Measurements from ENCODE around the gene WASHC4. TPM values are rescaled to one million over a fixed set of nuclear protein-coding genes. Genes with fewer than 3 reads are reported as not detected.

The WASHC4 gene
- total RNA-seq, 2 experiments from 2014 or later, result 32.5 to 33.6 TPM

GRCh38 chr12:105100207-105100985 lies 7.1 kb upstream of the WASHC4 start:
- intact Hi-C loops (cut with DNase I, micrococcal nuclease), result loop anchor here in 1 of 2 experiments (5.0 to 10.0 kb wide), 2 partner anchors 958 to 1036 kb away; partner anchors contain the start of gene HCFC2
- CTCF ChIA-PET, result no interaction called here
- H3K4me3 ChIP-seq (ENCODE audit: low read length), result no peak overlapping the region
- Mint-ChIP-seq H3K9me3 (peaks cover 2% of the 10 kb centered on the region), H3K27ac (no peak overlapping the region), H3K4me1 (ENCODE audit: low read depth) (no peaks in the 10 kb centered on the region), H3K27me3 (peaks cover 38% of the 10 kb centered on the region), H3K36me3 (ENCODE audit: low read depth) (no peaks in the 10 kb centered on the region), H3K4me3 (no peak overlapping the region)
- POLR2A ChIA-PET, result no interaction called here
- H3K27ac ChIP-seq (ENCODE audit: low read depth in 1 of 2, low read length in 2 of 2), result no peak overlapping the region
- DNase-seq (no peak), ATAC-seq (ENCODE audit: poor library complexity) (no peak)
- peaks cover 9 to 10% of the 10 kb centered on the region in 2 experiments for H3K9me3 ChIP-seq (ENCODE audit: control insufficient read depth in 1 of 2, insufficient read depth in 1 of 2, low read length in 2 of 2)
- TF ChIP-seq CTCF (IDR thresholded peaks at IDR 0.05), result no peak
- peaks cover 4 to 7% of the 10 kb centered on the region in 2 experiments for H3K27me3 ChIP-seq (ENCODE audit: control insufficient read depth in 1 of 2, insufficient read depth in 2 of 2, low read length in 2 of 2)
- H3K36me3 ChIP-seq (ENCODE audit: insufficient read depth, low read length), result no peaks in the 10 kb centered on the region
- H3K4me1 ChIP-seq (ENCODE audit: insufficient read depth, low read length), result no peaks in the 10 kb centered on the region

GRCh38 chr12:105100998-105101397 lies 6.5 kb upstream of the WASHC4 start:
- Mint-ChIP-seq H3K4me3 (no peak overlapping the region), H3K27ac (no peak overlapping the region), H3K36me3 (ENCODE audit: low read depth) (no peaks in the 10 kb centered on the region), H3K4me1 (ENCODE audit: low read depth) (no peaks in the 10 kb centered on the region), H3K27me3 (peaks cover 39% of the 10 kb centered on the region), H3K9me3 (peaks cover 2% of the 10 kb centered on the region)
- Histone ChIP-seq H3K27ac (ENCODE audit: low read depth in 1 of 2, low read length in 2 of 2) (no peak overlapping the region), H3K4me1 (ENCODE audit: insufficient read depth, low read length) (no peaks in the 10 kb centered on the region), H3K4me3 (ENCODE audit: low read length) (no peak overlapping the region), H3K36me3 (ENCODE audit: insufficient read depth, low read length) (no peaks in the 10 kb centered on the region), H3K9me3 (ENCODE audit: control insufficient read depth in 1 of 2, insufficient read depth in 1 of 2, low read length in 2 of 2) (peaks cover 7 to 8% of the 10 kb centered on the region in 2 experiments), H3K27me3 (ENCODE audit: control insufficient read depth in 1 of 2, insufficient read depth in 2 of 2, low read length in 2 of 2) (peaks cover 4 to 9% of the 10 kb centered on the region in 2 experiments)
- intact Hi-C loops (cut with DNase I, micrococcal nuclease), result loop anchor here in 1 of 2 experiments (5.0 to 10.0 kb wide), 2 partner anchors 959 to 1036 kb away; partner anchors contain the start of gene HCFC2
- DNase-seq, result no peak
- no peak for TF ChIP-seq CTCF (IDR thresholded peaks at IDR 0.05)
- CTCF ChIA-PET, result no interaction called here
- ATAC-seq (ENCODE audit: poor library complexity), result no peak
- POLR2A ChIA-PET, result no interaction called here

GRCh38 chr12:105102673-105103072 lies 4.9 kb upstream of the WASHC4 start:
- Histone ChIP-seq H3K27ac (ENCODE audit: low read depth in 1 of 2, low read length in 2 of 2) (no peak overlapping the region), H3K4me3 (ENCODE audit: low read length) (no peak overlapping the region), H3K36me3 (ENCODE audit: insufficient read depth, low read length) (no peaks in the 10 kb centered on the region), H3K27me3 (ENCODE audit: control insufficient read depth in 1 of 2, insufficient read depth in 2 of 2, low read length in 2 of 2) (peaks cover 4 to 12% of the 10 kb centered on the region in 2 experiments), H3K9me3 (ENCODE audit: control insufficient read depth in 1 of 2, insufficient read depth in 1 of 2, low read length in 2 of 2) (no peaks in the 10 kb centered on the region), H3K4me1 (ENCODE audit: insufficient read depth, low read length) (peaks cover 4% of the 10 kb centered on the region)
- peaks cover 43% of the 10 kb centered on the region for H3K27me3 Mint-ChIP-seq
- H3K4me1 Mint-ChIP-seq (ENCODE audit: low read depth), result peaks cover 10% of the 10 kb centered on the region
- POLR2A ChIA-PET, result no interaction called here
- no peak overlapping the region for H3K27ac Mint-ChIP-seq
- DNase-seq (no peak), ATAC-seq (ENCODE audit: poor library complexity) (no peak)
- H3K4me3 Mint-ChIP-seq, result no peak overlapping the region
- intact Hi-C loops (cut with DNase I, micrococcal nuclease), result loop anchor here in 1 of 2 experiments (5.0 to 10.0 kb wide), 2 partner anchors 960 to 1038 kb away; partner anchors contain the start of gene HCFC2
- H3K36me3 Mint-ChIP-seq (ENCODE audit: low read depth), result peaks cover 8% of the 10 kb centered on the region
- no peak for TF ChIP-seq CTCF (IDR thresholded peaks at IDR 0.05)
- no peaks in the 10 kb centered on the region for H3K9me3 Mint-ChIP-seq
- CTCF ChIA-PET, result no interaction called here
